ENCODE measurements around the gene TUB.

Gene TUB

GRCh38 chr11:8045839-8046238 lies 35.2 kb upstream of the TUB start:
- no peak for DNase-seq

GRCh38 chr11:8047382-8047781 lies 33.6 kb upstream of the TUB start:
- no peak for DNase-seq

DNA sequence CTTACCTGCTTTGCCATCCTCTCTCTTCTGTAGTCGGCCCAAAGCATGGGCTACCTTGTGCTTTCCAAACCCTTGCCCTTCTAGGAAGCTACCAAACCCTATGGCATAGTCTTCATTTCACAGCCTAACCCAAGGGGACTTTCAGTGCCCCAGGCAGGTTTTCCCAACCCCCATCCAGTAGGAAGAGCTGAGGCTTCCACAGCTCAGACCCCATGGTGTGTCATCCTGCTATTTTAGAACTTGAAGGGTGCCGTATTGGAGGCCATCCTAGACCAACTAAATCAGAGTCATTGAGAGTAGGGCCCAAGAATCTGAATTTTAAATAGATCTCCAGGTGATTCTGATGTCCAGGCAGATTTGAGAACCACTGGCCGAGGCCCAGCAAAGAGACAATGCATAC lies 31.9 kb upstream of the TUB start:
- no peak for DNase-seq

GRCh38 chr11:8055091-8055835 lies 25.7 kb upstream of the TUB start:
- no peak for DNase-seq

DNA sequence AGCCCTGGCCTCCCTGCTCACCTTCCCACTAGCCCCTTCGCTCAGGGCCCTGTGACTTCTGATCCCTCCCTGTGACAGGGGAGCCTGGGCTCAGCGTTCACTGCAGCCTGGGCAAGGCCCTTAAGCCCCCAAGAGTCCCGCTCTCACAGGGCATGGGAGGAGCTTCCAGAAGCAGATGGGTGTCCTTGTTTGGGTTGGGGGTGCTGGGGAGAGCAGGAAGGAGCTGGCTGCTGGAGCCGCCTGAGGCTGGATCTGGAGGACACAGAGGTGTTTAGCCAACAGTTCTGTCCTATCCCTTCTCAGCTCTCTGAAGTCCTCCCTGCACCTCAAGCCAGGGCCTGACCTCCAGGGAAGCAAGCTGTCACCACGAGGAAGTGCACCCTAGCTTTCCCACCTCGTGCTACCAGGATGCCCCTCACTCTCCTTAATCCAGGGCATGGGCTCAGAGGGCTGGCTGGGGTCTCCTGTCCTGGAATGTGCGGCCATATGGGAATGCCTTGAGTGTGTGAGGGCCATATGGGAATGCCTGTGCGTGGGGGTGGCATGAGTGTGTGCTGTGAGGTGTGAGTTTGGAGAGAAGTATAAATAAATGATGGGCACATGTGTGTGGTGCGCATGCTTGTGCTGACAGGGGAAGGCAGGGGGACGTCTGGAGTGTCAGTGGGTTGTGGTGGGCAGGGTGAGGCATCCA lies 25.0 kb upstream of the TUB start:
- DNase-seq, result no peak

GRCh38 chr11:8056810-8057463 lies 24.1 kb upstream of the TUB start:
- peak; percentile 10 to 17 for DNase-seq

GRCh38 chr11:8058216-8058615 lies 22.8 kb upstream of the TUB start:
- no peak for DNase-seq

DNA sequence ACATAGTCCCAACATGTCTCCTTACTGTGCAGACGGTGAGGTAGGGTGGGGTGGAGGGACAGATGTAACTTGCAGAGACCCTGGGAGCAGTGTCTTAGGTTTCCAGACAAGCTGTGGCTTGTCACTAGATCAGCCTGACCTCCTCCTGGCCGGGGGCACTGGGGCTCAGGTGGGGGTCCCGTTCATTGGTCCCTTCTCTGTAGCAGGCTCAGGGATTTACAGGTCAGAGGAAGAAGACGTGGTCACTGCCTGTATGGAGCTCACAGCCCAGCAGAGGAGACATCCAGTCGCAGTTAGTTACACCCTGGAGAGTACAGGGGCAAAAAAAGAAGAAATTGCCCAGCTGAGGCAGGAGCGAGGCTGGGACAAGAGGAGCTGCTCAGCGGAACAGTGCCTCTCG lies 22.0 kb upstream of the TUB start:
- DNase-seq, result no peak

DNA sequence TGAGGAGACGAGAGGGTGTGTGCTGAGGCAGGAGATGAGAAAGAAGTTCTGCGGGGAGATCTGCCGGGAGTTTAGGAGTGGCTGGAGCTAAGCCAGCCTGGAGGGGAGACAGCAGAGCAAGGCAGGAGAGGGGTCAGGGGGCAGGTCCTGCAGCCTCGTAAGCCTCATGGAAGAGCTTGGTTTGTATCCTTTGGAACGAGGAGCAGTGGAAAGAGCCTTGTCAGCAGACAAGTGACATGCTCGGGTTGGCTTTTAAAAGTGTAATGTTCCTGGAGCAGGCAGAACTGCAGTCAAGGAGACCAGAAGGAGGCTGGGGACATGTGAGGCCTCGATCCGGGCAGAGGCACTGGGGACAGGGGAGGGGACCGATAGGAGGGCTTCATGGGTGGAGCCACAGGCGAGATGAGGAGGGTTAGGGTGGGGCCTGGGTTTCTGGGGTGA lies 21.4 kb upstream of the TUB start:
- no peak for DNase-seq

- DNase-seq, result no peak
Observed at GRCh38 chr11:8060146-8060719, 20.8 kb upstream of the TUB start.

DNA sequence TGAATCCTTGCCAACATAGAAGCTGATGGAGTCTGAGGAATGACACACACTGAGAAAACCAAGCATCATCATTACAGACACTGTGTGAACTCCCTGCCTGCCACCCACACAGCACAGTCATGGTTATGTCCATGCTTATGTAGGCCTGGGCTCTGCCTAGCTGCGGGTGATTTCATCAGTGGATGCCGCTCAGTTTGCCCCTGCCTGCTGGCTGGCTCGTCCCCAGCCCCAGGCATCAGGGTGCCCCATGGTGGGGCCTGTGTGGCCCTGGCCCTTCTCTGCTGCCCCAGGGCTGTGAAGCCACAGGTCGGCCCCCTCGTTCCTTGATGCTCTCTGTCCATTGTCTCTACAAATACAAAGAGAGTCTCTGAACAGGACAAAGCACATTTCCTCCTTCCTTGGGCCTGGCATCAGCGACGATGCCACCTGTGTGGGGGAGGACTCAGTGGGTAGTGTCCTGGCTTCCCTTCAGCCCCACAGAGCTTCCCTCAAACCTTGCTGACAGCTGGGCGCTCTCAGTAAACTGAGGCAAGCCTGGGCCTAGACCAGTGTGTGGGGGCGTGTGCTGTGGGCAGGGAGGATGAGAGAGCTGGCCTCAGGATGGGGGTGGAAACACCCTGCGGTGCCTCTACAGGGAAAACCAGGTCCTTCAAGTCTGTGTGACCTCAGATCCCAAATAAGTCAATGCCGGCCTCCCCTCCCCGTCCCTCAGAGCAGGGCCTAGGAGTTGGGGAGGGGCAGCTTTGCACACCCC lies 20.0 kb upstream of the TUB start:
- peak in 1 of 2 donors; percentile 15 for DNase-seq

- no peak for DNase-seq
Observed at GRCh38 chr11:8061555-8062428, 19.2 kb upstream of the TUB start.

DNA sequence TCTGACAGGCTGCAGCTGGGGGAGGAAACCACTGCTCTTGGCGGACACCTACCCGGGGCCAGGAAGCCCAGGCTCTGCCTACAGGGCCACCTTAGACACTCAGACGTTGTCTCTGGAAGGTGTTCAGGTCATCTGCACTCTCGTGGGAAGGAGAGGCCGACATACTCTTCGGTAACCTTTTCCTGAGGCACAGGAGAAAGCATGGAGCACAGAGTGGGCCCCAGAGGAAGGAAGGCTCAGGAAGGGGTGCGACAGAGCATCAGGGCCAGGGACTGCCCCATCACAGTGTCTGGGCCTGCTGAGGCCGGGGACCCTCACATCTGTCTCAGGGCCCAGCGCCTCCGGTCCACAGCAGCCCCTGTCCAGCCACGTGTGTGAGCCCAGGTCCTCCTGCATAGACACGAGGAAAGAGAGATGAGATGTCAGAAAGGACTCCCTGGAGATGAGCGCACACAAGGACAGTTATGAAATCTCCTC lies 18.2 kb upstream of the TUB start:
- DNase-seq, result no peak

GRCh38 chr11:8063324-8063723 lies 17.7 kb upstream of the TUB start:
- no peak for DNase-seq

GRCh38 chr11:8065031-8065430 lies 16.0 kb upstream of the TUB start:
- no peak for DNase-seq

GRCh38 chr11:8066036-8066910 lies 14.7 kb upstream of the TUB start:
- no peak for DNase-seq

- no peak for DNase-seq
Observed at GRCh38 chr11:8066911-8067455, 14.0 kb upstream of the TUB start.

- DNase-seq, result no peak
Observed at GRCh38 chr11:8067567-8067928, 13.5 kb upstream of the TUB start.

GRCh38 chr11:8067929-8068575 lies 13.0 kb upstream of the TUB start:
- DNase-seq, result no peak
